Skin epidermis (tissue), 12 donors: ENCODE results near the gene DTNBP1.

Experiments used
- H3K27ac ChIP-seq, 21 experiments: fragments of 200-600 bp; sonication (generic) in 11 of 21; one replicate each; pipeline ENCODE4 v1.5.0; 2020; ENCODE audit warnings: mild to moderate bottlenecking in 3 of 21, inconsistent platforms in 2 of 21, moderate library complexity in 2 of 21
- H3K4me3 ChIP-seq, 7 experiments: fragments of 200-600 bp; sonication (generic) in 2 of 7; one replicate each; pipeline ENCODE4 v1.5.0; 2020; ENCODE audit warnings: inconsistent platforms in 2 of 7, mild to moderate bottlenecking in 2 of 7, moderate library complexity in 1 of 7

The DTNBP1 gene

DNA sequence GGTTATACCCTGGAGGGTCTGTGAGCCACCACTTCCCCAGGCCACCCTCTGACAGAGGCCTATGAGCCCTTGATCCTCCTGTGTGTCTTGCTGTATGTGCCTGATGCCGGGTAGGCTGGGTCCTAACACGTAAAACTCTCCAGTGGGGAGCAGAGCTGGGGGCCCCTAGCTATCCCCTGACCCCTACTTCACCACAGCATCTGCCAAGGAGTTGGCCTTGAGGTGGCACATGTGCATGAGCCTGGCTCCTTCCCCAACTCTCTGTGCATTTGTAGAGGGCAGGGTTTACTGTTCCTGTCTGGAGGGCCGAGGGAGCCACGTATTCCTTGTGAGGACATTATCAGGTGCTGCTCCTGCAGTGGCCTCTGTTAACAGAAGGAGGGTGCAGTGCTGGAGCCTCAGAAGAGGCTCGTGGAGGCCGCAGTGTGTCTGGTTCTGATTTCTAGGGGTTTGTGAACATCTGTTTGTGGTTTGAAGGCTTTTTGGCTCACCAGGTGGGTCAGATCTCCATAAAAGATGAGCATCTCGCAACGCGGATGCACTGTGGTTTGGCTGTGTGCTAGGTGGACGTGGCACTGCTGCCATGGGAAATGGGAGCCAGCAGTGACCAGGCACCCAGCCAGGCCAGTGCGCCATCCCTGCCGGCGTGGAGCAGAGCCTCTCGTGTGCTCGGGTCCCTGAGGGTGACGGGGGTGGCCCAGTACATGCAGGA is 152.1 kb downstream of the DTNBP1 start:
- H3K4me3 ChIP-seq, result no peak overlapping the region
- H3K27ac ChIP-seq, result no peak overlapping the region

DNA sequence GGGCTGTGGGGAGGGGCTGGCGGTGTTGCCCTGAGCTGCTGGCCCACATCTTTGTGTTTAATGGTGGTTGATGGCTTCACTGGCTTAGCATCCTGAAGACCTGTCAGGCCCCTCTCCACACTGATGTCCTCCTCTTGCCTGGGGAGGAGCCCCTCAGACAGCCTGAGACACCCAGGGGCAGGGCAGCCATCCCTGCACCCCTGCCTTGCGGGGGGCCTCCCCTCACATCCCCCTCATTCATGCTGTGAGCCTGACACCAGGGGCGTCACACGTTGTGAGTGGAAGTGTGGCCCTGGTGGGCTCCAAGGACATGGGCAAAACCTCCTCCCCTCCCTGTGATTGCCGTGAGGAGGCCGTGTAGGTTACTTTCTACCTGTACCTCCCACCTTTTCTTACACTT is 152.7 kb downstream of the DTNBP1 start:
- H3K27ac ChIP-seq, result no peak overlapping the region

DNA sequence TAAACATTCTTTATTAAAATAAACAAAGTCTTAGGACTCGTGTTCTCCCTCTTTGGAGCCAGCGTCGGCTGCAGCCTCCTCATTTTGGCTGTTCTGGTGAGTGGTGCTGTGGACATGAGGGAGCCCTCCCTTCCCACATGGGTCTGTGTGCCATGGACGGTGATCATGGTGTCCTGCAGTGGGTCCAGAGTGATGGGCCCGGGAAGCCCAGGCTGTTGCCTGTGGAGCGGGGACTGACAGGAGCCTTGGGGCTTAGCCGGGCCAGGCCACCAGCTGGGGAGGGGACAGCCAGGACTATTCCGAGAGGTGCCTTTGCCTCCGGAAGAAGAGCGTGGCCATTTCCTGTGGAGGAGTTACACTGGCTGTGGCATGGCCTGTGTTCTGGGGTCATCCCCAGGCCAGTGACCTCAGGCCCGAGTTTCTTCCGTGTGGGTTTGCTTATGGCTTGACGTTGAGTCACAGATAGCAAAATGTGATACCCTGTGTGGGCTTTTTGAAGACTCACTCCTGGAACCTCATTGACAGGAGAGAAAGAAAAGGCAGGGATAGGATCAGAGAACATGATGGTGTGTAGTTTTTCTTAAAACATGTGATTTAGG is 153.4 kb downstream of the DTNBP1 start:
- no peak overlapping the region for H3K4me3 ChIP-seq
- H3K27ac ChIP-seq, result no peak overlapping the region

More for the DNA sequence above, 152.7 kb downstream of the DTNBP1 start:
- no peak overlapping the region for H3K4me3 ChIP-seq

DNA sequence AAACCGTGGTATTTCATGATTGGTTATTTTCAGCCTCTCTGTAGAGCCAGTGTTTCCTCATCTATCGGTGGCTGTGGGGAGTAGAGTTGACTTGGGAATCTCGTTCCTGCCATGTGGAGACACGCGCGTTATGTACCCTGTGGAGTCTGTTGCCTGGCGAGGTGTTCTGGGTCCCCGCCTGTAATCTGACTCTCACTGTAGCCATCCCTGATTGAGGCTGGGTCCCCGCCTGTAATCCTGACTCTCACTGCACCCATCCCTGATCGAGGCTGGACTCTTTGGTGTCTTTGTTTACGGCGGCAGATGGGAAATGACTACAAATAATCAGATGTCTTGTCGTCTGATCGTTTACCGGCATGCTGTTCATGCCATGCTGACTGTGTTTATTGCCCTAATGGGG is 153.9 kb downstream of the DTNBP1 start:
- Histone ChIP-seq H3K4me3 (no peak overlapping the region), H3K27ac (peak overlapping the region in 1 of 21 experiments; percentile 23)

DNA sequence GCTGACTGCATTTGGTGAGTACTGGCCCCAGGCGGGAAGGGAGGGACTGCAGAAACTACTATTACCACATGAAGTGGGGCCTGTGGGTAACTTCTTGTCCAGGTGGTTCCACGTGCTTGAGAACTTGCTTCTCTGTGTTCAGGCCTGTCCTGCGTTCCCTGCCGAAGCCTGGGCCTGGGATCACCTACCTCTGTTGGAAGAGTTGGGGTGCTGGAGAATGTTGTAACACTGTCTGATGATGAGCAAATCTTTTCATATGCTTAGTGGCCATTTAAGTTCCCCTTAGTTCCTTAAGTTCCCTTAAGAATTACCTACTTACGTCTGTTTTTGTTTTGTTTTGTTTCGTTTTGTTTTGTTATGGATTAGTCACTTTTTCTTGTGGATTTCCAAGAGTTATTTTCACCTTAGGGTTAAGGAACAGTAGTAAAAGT is 154.4 kb downstream of the DTNBP1 start:
- H3K27ac ChIP-seq, result peak overlapping the region in 1 of 21 experiments; percentile 23
- H3K4me3 ChIP-seq, result no peak overlapping the region

DNA sequence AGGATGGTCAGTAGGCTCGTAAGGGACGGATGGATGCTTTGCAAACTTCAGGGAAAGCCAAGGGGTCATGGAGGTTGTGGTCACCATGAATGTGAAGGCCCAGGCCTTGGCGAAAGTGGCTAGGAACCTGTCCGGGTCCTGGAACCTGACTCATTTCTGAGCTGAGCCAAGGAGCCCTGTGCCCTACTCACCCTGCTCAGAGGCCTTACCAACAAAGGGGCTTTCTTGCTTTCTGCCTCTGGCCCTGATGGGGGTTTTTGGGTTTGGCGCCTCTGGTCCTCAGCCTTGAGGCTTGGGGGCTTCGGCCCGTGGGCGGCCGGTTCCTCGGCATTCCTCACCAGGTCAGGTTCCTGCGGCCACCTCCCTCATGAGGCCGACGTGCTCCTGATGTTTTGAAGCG is 155.1 kb downstream of the DTNBP1 start:
- Histone ChIP-seq H3K27ac (no peak overlapping the region), H3K4me3 (no peak overlapping the region)

DNA sequence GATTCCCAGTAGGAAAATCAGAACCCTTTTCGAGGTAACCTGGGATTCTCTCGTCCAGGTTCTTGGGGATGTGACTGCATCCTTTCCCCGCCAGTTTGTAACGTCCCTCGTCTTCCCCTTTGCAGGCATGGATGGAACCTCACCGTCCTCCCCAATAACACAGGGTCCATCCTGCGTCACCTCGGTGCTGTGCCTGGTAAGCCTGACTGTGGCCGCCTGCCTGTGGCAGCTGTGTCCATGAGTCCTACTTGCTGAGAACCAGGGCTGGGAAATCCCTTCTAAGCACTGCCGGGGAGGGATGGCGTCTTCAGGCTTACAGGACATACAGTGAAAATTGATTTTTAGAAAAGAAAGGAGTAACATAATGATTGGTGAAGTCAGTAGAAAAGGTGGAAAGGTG is 155.6 kb downstream of the DTNBP1 start:
- Histone ChIP-seq H3K27ac (no peak overlapping the region), H3K4me3 (no peak overlapping the region)

DNA sequence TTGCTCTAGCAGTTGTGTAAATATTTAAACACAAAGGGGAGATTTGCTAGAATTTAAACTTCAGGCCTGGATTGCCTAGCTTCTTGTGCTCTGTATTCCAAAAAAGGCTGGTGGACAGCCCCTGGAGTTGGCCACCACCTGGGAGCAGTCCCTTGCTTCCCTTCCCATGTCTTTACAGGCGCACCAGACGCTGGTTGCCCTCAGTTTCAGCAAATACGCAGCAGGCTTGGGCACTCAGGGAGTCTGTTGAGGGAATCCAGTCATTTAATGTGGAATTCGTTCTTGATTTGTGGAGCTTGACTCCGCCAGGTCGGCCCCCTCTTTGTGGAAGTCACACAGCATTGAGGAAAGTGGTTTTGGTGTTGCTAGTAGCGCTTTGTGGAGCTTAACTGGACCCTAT is 156.8 kb downstream of the DTNBP1 start:
- no peak overlapping the region for H3K4me3 ChIP-seq
- no peak overlapping the region for H3K27ac ChIP-seq

DNA sequence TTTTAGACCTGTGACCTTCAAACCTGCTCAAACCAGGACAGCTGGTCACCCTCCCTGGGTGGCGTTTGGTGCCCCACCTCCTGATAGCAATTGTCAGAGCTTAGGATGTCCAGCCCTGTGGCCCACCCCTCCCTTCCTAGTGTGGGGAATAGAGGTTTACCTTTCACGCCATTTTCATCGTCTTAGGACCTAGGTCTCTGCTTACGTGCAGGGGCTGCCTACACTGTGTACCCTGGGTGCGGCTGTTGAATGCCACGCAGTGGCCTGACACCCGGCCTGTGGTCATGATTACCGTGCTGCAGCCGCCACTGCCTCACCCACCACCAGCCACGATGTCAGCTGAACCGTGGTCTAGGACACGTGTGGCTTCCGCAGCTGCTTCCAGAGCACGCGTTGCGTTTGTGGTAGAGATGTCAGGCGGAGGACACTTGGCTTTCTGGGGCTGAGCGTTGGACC is 157.3 kb downstream of the DTNBP1 start:
- peak overlapping the region in 6 of 21 experiments; percentile 19 to 65 (median 31) for H3K27ac ChIP-seq

DNA sequence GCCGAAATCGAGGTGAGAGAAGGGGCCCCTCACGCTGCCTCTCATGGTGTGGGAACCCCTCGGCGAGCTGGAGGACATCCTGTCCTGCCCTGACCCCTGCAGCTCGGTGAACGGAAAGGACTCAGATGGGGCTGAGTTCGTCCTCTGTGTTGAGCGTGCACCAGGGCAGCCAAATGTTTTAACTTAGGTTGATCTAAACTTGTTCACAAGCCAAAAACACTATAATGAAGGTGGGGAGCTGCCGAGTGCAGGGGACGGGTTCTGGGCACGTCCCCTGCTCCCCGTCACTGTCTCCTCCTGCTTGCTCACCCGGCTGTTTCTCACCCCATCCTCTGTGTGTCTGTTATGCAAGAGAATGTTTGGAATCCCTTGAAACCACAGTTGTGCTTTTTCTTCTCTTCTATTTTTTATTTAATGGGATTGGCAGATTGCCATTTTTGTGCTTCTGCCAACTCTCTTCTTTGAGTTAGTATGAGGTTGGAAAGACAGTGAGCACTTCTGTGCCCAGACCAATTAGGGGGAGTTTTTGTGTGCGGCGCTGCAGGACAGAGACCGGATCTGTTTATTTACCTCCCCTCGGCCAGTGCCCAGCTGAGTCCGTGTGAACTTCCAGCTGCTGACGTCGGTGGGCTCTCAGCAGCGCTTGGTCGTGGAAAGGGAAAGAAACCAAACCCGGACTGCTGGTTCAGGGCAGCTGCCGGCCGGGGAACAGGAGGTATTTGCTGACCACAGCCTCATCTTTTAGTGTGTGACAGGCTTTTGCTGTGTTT is 158.1 kb downstream of the DTNBP1 start:
- H3K4me3 ChIP-seq, result peak overlapping the region in 2 of 7 experiments; percentile 0 to 19
- H3K27ac ChIP-seq, result peak overlapping the region in 12 of 21 experiments; percentile 5 to 77 (median 50)

More for the DNA sequence above, 157.3 kb downstream of the DTNBP1 start:
- no peak overlapping the region for H3K4me3 ChIP-seq

DNA sequence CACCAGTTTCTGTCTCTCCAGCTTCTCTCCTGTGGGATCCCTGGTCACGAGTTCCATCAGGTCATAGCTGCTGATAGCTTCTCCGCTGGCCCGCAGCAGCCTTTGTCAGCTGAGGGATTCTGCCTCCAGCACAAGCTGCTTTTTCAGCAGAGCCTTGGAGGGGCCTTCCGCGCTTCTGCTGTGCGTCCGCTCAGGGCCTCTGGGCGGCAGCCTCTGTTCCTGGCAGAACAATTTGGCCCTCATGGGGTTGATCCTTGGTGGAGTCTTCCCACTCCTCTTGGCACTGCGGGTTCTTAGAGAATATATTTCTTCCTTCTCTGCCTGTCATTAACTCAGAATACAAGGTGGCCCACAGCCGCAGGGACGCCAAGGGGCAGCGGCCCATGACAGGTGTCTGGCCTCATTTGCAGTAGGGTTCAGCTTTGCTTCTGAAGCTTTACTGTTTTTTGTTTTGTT is 158.8 kb downstream of the DTNBP1 start:
- H3K27ac ChIP-seq, result peak overlapping the region in 11 of 21 experiments; percentile 5 to 77 (median 45)
- peak overlapping the region in 1 of 7 experiments; percentile 19 for H3K4me3 ChIP-seq

DNA sequence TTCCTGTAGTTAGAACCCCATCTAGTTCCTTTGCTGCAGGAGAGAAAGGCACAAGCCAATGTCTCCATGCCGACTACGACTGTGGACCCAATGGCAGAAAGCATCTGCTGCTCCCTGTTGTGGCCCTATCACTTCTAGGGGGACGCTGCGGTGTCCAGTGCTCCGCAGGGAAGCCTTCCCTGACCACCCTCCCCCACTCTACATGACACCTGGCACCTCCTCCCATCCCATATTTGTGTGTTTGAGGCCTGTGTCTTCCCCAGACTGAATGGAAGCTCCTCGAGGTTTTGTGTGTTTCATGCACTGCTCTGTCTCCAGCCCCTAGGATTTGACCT is 159.5 kb downstream of the DTNBP1 start:
- Histone ChIP-seq H3K27ac (peak overlapping the region in 1 of 21 experiments; percentile 49), H3K4me3 (no peak overlapping the region)

DNA sequence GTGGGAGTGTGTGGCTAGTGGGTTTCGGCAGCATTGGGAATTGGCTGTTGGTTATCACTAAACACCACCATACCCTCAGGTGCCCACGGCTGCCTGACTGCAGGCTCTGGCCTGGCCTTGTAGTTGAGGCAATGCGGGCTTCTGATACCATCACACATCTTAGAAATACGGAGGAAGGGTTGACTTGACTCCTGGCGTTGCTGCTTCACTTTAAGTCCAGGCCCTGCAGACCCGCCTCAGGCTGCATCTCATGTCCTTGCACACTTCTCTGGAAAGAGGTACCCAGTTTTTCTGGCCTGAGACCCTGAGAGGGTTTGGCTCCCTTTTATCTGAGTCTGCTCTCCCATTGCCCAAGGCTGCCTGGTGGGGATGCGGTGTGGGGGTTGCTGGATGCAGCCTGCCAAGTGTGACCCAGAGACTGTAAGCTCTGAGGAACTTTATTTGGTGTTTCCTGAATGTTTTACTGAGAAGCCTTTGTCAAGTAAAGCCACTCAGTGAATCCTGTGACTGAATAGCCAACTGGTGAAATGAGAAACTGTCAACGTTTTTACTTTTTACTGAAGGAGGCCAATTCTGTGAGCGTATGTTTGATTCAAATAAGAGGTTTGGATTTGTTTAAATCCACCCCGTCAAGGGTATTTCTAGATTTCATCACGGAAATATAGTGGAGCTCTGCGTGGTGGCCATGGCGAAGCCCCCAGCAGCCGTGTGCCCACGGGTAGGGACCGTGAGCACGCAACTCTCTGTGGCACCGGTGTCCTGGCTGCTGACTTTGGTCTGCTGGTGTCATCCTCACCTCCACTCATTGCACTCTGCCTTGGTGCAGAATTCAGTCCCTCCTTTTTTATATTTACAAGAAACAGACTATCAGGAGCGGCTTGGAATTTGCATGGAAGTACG is 160.1 kb downstream of the DTNBP1 start:
- H3K27ac ChIP-seq, result peak overlapping the region in 4 of 21 experiments; percentile 11 to 61 (median 32)
- no peak overlapping the region for H3K4me3 ChIP-seq

DNA sequence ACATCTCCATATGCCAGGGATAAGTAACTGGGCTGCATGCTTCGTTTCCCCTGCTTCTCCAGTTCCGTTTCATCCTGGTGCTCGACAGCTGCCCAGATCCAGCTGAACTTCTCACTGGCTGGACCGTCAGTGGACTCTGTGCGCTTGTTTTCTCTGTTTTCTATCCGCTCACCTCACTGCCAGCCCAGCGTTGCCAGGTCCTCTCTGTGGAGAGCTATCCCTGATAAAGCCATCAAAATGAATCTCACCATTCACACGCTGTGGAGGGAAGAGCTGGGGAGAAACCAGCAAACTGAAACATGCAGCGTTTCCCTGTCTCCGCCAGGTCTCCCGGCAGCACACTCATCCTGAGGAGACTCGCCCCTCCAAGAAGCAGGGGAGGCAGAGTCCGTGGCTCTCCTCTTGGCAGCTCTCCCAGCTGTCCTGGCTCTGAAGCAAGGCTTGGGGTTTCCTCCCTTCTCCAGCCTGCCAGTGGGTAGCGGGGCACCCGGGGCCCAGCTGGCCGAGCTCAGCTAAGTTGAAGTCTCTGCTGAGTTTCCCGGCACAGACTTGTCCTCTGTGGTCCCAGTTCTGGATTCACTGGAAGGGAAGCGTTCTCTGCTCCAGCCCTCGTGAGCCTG is 160.9 kb downstream of the DTNBP1 start:
- no peak overlapping the region for H3K4me3 ChIP-seq
- peak overlapping the region in 4 of 21 experiments; percentile 11 to 61 (median 24) for H3K27ac ChIP-seq

DNA sequence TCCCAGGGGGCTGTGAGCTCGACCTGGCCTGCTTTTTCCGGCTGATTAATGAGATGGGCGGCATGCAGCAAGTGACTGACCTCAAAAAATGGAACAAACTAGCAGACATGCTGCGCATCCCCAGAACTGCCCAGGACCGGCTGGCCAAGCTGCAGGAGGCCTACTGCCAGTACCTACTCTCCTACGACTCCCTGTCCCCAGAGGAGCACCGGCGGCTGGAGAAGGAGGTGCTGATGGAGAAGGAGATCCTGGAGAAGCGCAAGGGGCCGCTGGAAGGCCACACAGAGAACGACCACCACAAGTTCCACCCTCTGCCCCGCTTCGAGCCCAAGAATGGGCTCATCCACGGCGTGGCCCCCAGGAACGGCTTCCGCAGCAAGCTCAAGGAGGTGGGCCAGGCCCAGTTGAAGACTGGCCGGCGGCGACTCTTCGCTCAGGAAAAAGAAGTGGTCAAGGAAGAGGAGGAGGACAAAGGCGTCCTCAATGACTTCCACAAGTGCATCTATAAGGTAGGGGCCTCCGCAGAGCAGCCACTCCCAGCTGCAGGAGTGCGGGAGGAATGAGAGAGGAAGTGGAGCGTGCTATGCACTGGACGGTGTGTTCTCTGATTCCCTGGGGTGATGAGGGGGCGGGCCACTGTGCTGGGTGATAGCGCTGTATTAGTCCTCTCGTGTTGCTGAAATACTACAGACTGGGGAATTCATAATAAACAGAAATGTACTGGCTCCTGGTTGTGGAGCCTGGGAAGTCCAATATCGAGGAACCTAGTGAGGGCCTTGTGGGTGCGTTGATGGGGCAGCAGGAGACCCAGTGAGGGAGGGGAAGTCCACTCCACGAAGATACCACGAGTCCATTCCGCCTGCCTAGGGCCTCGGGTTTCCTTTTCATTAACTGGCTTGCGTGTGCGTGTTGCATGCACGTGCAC is 161.7 kb downstream of the DTNBP1 start:
- H3K27ac ChIP-seq, result no peak overlapping the region
- H3K4me3 ChIP-seq, result no peak overlapping the region

DNA sequence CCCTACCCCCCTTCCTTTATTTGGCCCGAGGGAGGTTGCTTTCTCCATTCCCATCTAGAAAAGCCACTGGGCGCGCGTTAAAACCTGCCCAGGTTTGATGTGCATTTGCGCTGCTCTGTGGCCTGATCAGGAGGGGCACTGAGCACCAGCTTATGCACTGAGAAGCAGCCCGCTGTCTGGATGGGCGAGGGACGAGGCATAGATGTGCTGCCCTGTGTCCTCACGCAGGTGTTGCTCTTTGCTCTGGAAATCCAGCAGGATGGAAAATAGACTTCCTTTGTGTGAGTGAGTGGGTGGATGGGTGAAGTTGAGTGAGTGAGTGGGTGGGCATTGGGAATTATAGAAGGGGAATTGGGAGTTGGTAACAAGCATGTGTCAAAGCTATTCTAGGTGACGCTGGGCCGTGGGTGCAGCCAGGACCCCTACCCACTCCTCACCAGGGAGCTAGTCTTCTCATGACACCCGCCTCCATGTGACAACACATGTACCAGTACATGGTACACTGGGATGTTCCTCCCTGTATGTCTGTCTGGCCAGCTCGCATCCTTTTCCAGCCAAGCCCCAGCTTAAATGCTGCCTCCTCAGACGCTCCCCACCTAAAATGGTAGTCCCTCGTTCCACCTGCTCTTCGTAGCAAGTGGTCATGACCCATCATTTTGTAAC is 162.6 kb downstream of the DTNBP1 start:
- Histone ChIP-seq H3K27ac (no peak overlapping the region), H3K4me3 (no peak overlapping the region)

DNA sequence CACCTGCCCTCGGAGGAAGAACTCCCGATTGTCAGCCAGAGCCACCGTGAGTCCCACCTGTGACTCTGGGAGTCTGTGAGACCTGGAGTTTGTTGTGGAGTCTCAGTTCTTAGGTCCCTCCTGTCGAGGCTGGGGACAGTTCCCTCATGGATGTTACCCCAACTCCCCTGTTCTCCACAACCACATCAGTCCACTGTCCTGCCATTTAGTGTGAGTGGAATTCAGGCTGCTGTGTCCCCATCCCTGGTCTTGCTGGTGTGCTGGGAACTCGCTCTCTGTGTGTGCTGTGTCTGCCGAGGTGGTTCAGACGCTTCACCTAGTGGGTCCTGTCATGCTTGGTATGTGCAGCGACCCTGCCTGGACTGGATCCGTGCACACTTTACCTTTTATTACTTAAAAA is 163.2 kb downstream of the DTNBP1 start:
- H3K27ac ChIP-seq, result no peak overlapping the region
- no peak overlapping the region for H3K4me3 ChIP-seq

DNA sequence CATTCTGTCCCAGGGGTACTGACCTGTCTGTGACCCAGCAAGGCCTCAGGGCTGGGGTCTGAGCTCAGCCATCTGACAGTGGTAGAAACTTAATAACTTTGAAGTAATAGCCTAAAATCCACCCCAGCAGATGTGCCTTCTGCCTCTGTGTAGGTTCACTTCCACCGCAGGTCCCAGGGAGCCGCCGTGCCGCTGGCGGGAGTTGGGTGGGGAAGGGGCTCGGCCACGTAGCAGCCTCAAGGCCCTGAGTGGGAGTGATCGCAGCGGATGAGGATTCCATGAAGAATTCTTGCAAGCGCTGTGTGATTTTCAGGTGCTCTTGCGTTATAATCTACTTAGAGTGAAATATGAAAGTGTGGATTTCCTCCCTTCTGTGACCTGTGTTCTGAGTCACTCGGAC is 163.7 kb downstream of the DTNBP1 start:
- no peak overlapping the region for H3K4me3 ChIP-seq
- H3K27ac ChIP-seq, result no peak overlapping the region
